Measurements from ENCODE around the gene RAB13. TPM values are rescaled to one million over a fixed set of nuclear protein-coding genes. Genes with fewer than 3 reads are reported as not detected.

The RAB13 gene
- total and polyA plus RNA-seq, 2 of the 8 experiments (the other 6 are each of a cell fraction or from before 2014, with no cell fraction given) = 70.5 to 157 TPM

DNA sequence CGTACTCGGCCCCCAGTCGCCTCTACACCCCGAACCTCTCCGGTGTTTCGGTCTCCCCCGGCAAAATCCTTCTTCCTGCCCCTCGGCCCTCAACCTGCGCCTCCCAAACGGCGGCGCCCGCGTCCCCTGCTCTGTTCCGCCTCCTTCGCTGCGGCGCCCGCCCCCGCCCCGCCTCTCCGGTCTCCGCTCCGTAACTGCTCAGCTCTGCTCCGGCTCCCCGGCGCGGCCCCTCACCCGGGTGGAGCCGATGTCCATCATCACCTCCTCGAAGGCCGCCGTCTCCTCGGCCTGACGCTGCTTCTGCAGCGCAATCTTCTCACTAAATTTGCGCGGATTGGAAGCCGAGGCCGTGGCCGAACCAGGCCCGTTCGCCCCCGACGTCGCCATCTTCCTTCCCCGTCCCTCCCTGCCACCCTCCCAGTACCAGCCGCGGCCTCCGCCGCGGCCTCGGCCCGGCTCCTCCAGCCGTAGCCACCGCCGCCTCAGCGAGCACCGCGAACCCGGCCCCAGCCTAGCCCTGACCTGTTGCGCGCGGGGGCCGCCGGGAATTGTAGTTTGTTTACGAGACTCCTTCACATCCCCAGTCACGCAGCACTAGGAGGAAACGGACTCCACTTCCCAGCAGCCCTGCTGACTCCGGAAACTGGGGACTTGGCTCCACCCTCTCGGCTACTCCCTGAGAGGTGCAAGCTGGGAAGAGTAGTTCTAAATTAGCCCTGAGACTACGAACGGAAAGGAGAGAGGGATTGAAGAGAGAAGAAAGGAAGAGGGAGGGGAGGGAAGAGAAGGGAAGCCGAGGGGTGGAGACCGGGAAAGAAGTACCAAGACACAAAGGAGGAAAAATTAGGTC lies 27.8 kb downstream of the RAB13 start, which contains the start of gene CRTC2 (continued):
- TF ChIP-seq RFX5 (IDR thresholded peaks at IDR 0.05; ENCODE audit: borderline replicate concordance, low read depth, low read length) (no peak), EP300 (IDR thresholded peaks at IDR 0.05; ENCODE audit: borderline replicate concordance in 1 of 2, low read depth in 2 of 2, low read length in 2 of 2) (0 out of 3 replicates have a peak, but pooled peaks of 1 of the 2 experiments have one; percentile 13), CREB1 (IDR thresholded peaks at IDR 0.05) (peak; percentile 75), KDM4A (IDR thresholded peaks at IDR 0.05; ENCODE audit: low read depth, low read length, severe bottlenecking) (peak; percentile 30), SP1 (IDR thresholded peaks at IDR 0.05; ENCODE audit: low read depth, low read length) (peak; percentile 66; the same call in 1 of the 2 replicates), ATF2 (IDR thresholded peaks at IDR 0.05; ENCODE audit: low read length) (peak; percentile 71), SIX5 (IDR thresholded peaks at IDR 0.05; ENCODE audit: low read depth, low read length) (peak; percentile 99), PHF8 (conservative IDR thresholded peaks at IDR 0.05; ENCODE audit: low read depth, low read length) (peak; percentile 80), SIRT6 (IDR thresholded peaks at IDR 0.05; ENCODE audit: low read length) (no peak), TAF7 (optimal IDR thresholded peaks at IDR 0.05; ENCODE audit: borderline replicate concordance, low read depth, low read length) (peak; percentile 81), SAP30 (IDR thresholded peaks at IDR 0.05; ENCODE audit: insufficient read depth, insufficient replicate concordance, low read length) (no peak), SIN3A (conservative IDR thresholded peaks at IDR 0.05 in 1 of 2, IDR thresholded peaks at IDR 0.05 in 1 of 2; ENCODE audit: low read depth in 1 of 2, low read length in 2 of 2) (peak; percentile 13 to 91; a peak in 3 of 4 replicates)
- TF ChIP-seq, protein P1, sequence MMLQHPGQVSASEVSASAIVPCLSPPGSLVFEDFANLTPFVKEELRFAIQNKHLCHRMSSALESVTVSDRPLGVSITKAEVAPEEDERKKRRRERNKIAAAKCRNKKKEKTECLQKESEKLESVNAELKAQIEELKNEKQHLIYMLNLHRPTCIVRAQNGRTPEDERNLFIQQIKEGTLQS (IDR thresholded peaks at IDR 0.05; ENCODE audit: insufficient read depth, low read depth, low read length) = no peak

Measured in H1 (cell line).